ENCODE results near the gene CFAP45. TPM values are rescaled to one million over a fixed set of nuclear protein-coding genes. Genes with fewer than 3 reads are reported as not detected.

Gene CFAP45
- total RNA-seq, 2 donors from 2014 or later, result 1.2 to 2.8 TPM

GRCh38 chr1:159856576-159856975 is 43.4 kb downstream of the CFAP45 start:
- Mint-ChIP-seq H3K9me3 (no peaks in the 10 kb centered on the region), H3K27ac (no peak overlapping the region), H3K36me3 (no peaks in the 10 kb centered on the region)
- no peak for ATAC-seq
- no peak for DNase-seq (ENCODE audit: low spot score in 2 of 2)

DNA sequence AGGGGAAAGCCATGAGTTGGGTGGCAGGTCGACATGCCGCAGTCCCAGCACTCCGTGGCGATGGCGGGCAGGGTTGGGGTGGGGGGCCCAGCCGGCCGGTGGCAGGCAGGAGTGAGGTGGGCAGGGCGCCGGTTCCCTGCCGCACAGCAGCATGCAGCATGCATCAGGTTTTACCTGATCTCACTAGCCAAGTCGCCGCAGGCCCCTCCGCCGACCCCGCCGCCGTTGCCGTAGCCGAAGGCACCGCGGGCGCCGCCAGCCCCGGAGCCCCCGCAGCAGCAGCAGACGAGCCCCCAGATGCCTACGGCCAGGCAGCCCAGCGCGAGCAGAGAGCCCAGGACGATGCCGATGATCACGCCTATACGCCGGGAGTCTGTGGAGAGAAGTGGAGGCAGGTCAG is 44.3 kb downstream of the CFAP45 start:
- no peaks in the 10 kb centered on the region for H3K36me3 Mint-ChIP-seq
- DNase-seq (ENCODE audit: low spot score in 2 of 2), result no peak
- H3K27ac Mint-ChIP-seq, result peak overlapping the region in 1 of 2 donors; percentile 79
- no peak for ATAC-seq
- no peaks in the 10 kb centered on the region for H3K9me3 Mint-ChIP-seq

GRCh38 chr1:159854693-159855192 is 45.2 kb downstream of the CFAP45 start:
- Mint-ChIP-seq H3K9me3 (no peaks in the 10 kb centered on the region), H3K36me3 (no peaks in the 10 kb centered on the region), H3K27ac (peak overlapping the region; percentile 79 to 81)
- DNase-seq (ENCODE audit: low spot score in 2 of 2), result peak; percentile 65 to 75
- peak; percentile 96 for ATAC-seq

GRCh38 chr1:159854116-159854692 is 45.8 kb downstream of the CFAP45 start:
- no peaks in the 10 kb centered on the region for H3K36me3 Mint-ChIP-seq
- H3K9me3 Mint-ChIP-seq, result no peaks in the 10 kb centered on the region
- ATAC-seq (peak; percentile 25 to 33), DNase-seq (ENCODE audit: low spot score in 2 of 2) (peak in 1 of 2 donors; percentile 20)
- peak overlapping the region in 1 of 2 donors; percentile 68 for H3K27ac Mint-ChIP-seq

DNA sequence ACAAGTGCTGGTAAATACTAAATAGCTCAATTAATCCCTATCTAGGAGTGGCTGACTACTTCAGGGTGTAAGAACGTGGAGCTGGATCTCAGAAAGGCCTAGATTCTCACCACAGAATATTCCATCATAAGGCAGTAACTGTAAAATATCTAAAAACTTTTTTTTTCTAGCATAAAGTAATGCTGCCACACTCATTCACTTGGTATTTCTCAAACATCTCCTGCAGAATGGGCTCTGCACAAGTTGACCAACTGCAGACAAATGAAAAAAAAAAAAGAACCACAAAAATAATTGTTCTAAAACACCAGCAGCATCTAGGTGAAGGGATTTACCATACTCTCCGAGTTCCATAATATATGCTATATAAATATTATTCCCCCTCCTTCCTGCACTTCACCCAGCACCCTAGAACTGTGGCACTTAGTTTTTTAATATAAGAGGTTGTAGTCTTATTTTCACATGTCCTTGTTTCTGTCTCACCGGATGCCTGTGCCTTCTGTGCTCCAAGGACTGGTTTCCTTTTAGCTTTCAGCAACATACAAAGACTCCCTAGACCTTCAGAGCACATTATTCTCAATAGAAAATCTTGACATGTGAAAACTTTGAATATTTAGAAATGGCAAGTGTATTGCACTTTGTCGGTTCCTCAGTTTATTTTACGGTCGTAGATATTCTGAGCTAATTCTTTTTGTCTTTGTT is 46.4 kb downstream of the CFAP45 start:
- ATAC-seq (no peak), DNase-seq (ENCODE audit: low spot score in 2 of 2) (no peak)
- H3K9me3 Mint-ChIP-seq, result no peaks in the 10 kb centered on the region
- H3K36me3 Mint-ChIP-seq, result no peaks in the 10 kb centered on the region
- peak overlapping the region in 1 of 2 donors; percentile 68 for H3K27ac Mint-ChIP-seq

DNA sequence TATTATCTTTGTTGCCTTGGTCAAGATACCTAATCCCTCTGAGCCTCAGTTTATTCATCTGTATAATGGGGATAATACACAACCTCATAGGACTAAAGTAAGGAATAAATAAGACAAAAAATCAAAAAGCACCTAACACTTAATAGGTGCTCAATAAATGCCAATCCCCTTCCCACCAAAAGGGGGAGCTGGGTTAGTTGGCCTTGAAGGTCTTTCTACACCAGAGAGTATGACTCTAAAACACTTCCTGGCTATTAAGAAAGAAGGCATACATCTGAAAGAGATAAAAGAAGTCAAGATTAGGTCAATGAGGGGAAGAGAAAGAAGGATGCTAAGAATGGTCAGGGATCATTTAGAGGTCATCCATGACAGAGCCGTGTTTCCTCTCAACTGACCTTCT is 48.6 kb downstream of the CFAP45 start:
- Mint-ChIP-seq H3K27ac (no peak overlapping the region), H3K36me3 (no peaks in the 10 kb centered on the region), H3K9me3 (no peaks in the 10 kb centered on the region)
- no peak for ATAC-seq
- no peak for DNase-seq (ENCODE audit: low spot score in 2 of 2)

DNA sequence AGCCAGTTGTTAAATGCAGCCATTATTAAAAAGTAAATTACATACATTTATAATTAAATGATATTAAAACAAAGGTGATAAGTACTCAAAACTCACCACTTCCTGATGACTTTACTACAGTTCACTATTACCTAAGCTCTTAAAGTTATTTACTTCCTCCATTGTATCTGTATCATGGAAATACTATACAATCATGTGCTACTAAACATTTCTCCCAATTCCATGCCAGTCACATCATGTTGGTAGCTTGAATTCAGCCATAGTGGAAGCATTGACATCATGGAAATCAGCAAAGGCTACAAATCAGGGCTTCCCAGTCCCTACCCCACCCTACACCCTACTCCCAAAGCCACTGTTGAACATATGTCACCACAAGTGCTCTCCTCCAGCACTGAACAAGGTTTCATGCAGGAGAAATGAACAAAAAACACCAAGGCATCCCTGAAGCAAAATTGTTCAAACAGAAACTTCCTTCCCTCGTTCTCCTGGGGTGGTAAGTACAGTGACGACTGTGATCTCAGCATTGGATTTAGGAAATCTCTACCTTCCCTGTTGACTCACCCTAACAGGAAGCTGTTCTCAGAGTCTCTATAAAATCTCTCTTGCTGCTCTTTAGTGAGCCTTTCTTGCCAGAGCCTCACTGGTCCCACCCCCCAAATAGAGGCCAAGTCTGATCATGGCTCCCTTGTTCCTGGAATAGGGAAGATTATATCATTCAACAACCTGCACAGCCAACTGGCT is 50.2 kb downstream of the CFAP45 start:
- ATAC-seq, result no peak
- H3K27ac Mint-ChIP-seq, result no peak overlapping the region
- DNase-seq (ENCODE audit: low spot score in 2 of 2), result no peak
- H3K36me3 Mint-ChIP-seq, result no peaks in the 10 kb centered on the region
- H3K9me3 Mint-ChIP-seq, result no peaks in the 10 kb centered on the region

DNA sequence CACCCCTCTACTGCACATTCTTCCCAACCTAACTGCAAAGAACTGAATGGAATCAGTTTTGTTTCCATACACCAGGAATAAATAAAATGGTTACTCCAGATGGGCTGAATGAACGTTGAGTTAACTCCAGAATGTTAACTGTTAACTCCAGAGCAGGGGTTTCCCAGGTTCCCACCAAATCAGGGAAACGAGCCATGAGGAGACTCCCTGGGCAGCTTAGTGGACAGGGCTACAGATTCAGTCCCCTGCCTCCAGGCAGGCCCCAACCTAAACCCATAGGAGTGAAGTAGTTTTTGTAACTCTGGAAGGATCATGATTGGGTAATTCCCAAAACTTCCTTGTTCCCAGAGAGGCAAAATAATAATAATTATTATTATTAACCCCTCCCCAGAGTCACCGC is 51.6 kb downstream of the CFAP45 start:
- DNase-seq (ENCODE audit: low spot score in 2 of 2) (no peak), ATAC-seq (no peak)
- H3K27ac Mint-ChIP-seq, result no peak overlapping the region
- no peaks in the 10 kb centered on the region for H3K9me3 Mint-ChIP-seq
- H3K36me3 Mint-ChIP-seq, result no peaks in the 10 kb centered on the region

GRCh38 chr1:159847231-159847630 is 52.7 kb downstream of the CFAP45 start:
- no peak for ATAC-seq
- no peak for DNase-seq (ENCODE audit: low spot score in 2 of 2)
- no peak overlapping the region for H3K27ac Mint-ChIP-seq
- no peaks in the 10 kb centered on the region for H3K36me3 Mint-ChIP-seq
- H3K9me3 Mint-ChIP-seq, result no peaks in the 10 kb centered on the region

GRCh38 chr1:159845751-159846629 is 54.0 kb downstream of the CFAP45 start:
- no peak for DNase-seq (ENCODE audit: low spot score in 2 of 2)
- no peak for ATAC-seq
- Mint-ChIP-seq H3K27ac (peak overlapping the region in 1 of 2 donors; percentile 71), H3K9me3 (no peaks in the 10 kb centered on the region), H3K36me3 (no peaks in the 10 kb centered on the region)

GRCh38 chr1:159843459-159843858 is 56.5 kb downstream of the CFAP45 start:
- peak overlapping the region in 1 of 2 donors; percentile 13 for H3K27ac Mint-ChIP-seq
- DNase-seq (ENCODE audit: low spot score in 2 of 2) (no peak), ATAC-seq (no peak)
- H3K36me3 Mint-ChIP-seq, result no peaks in the 10 kb centered on the region
- H3K9me3 Mint-ChIP-seq, result no peaks in the 10 kb centered on the region

- peak overlapping the region in 1 of 2 donors; percentile 15 for H3K27ac Mint-ChIP-seq
- no peak for ATAC-seq
- no peaks in the 10 kb centered on the region for H3K36me3 Mint-ChIP-seq
Measured at GRCh38 chr1:159841749-159842148, 58.2 kb downstream of the CFAP45 start.

GRCh38 chr1:159839116-159839849 is 60.7 kb downstream of the CFAP45 start:
- H3K36me3 Mint-ChIP-seq, result no peaks in the 10 kb centered on the region
- ATAC-seq (peak; percentile 45 to 70), DNase-seq (ENCODE audit: low spot score in 2 of 2) (no peak)
- no peaks in the 10 kb centered on the region for H3K9me3 Mint-ChIP-seq
- peak overlapping the region in 1 of 2 donors; percentile 57 for H3K27ac Mint-ChIP-seq

More at GRCh38 chr1:159841749-159842148, 58.2 kb downstream of the CFAP45 start:
- H3K9me3 Mint-ChIP-seq, result no peaks in the 10 kb centered on the region
- no peak for DNase-seq (ENCODE audit: low spot score in 2 of 2)

GRCh38 chr1:159838715-159839114 is 61.2 kb downstream of the CFAP45 start:
- Mint-ChIP-seq H3K27ac (no peak overlapping the region), H3K36me3 (no peaks in the 10 kb centered on the region), H3K9me3 (no peaks in the 10 kb centered on the region)
- DNase-seq (ENCODE audit: low spot score in 2 of 2) (no peak), ATAC-seq (peak; percentile 53 to 70)

DNA sequence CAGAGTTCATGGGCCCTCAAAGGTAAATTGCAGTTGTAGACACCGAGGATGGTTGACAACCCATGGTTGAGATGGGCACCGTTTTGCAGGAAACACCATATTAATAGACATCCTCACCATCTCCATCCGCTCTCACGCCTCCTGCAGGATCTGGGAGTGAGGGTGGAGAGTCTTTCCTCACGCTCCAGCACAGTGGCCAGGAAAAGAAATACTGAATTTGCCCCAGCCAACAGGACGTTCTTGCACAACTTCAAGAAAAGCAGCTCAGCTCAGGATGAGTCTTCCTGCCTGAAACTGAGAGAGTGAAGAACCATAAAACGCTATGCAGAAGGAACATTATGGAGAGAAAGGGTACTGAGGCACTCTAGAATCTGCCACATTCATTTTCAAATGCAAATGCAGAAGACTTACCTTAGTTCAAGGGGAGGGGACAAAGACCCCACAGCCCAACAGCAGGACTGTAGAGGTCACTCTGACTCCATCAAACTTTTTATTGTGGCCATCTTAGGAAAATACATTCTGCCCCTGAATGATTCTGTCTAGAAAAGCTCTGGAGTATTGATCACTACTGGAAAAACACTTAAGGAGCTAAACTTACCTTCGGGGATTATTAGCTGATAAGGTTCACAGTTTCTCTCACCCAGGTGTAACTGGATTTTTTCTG is 64.0 kb downstream of the CFAP45 start:
- no peak for ATAC-seq
- DNase-seq (ENCODE audit: low spot score in 2 of 2), result no peak
- Mint-ChIP-seq H3K9me3 (no peaks in the 10 kb centered on the region), H3K36me3 (no peaks in the 10 kb centered on the region), H3K27ac (no peak overlapping the region)

Measured in activated naive CD4-positive, alpha-beta T cell treated with anti-CD3 and anti-CD28 coated beads, Interleukin-2, amount 50 U/mL, for 72 hours (primary cell).